HepG2 (cell line): ENCODE data around the gene FNDC3A. TPM values are rescaled to one million over a fixed set of nuclear protein-coding genes. Genes with fewer than 3 reads are reported as not detected.

Experiments
- ATAC-seq: fragments of 200-7000 bp; cut with Tn5 transposase; 3 replicates; pipeline ENCODE4 v1.9.1; 2020; ENCODE audit warnings: mild to moderate bottlenecking, moderate library complexity
- BruUV-seq: library from RNA; stranded (reverse); fragments of 400-500 nt; replicated peaks from 2 replicates; lab custom pipeline; 2021; lab: Mats Ljungman, UMichigan
- CTCF ChIA-PET: fragments of 300-600 bp; formaldehyde crosslinking; extraction: SDS; loops from one replicate; lab custom pipeline; 2021; ENCODE audit warnings: low total read pairs, inconsistent platforms, low intra/inter-chr PET ratio; lab: Yijun Ruan, JAX
- POLR2A ChIA-PET: fragments of 350-600 bp; sonication (Branson Sonifier 250); formaldehyde crosslinking; loops from one replicate; lab custom pipeline; 2020; ENCODE audit warnings: antibody characterized with exemption, inconsistent platforms; lab: Yijun Ruan, JAX
- DNase-seq: peaks from one replicate; pipeline ENCODE4 v3.0.0-alpha.2; 2015; ENCODE audit warnings: low spot score
- FAIRE-seq: peaks from 3 replicates; lab custom pipeline; 2011; peaks lifted over from hg19 to GRCh38; lab: Jason Lieb, UNC
- H2AFZ ChIP-seq: one replicate; pipeline ENCODE4 v1.6.1; 2011; ENCODE audit warnings: low read length, inconsistent platforms
- H3K27ac ChIP-seq: fragments of 300-600 bp; 3 replicates; pipeline ENCODE4 v1.8.0; 2011; ENCODE audit warnings: mixed run types, mild to moderate bottlenecking, mixed read lengths, low read length, inconsistent platforms; ENCODE audit not compliant: insufficient read depth; ENCODE audit errors: extremely low read length
- H3K27me3 ChIP-seq, 2 experiments: fragments of 200-600 bp in 1 of 2; 2 replicates in 1 of 2; 3 replicates in 1 of 2; pipeline versions ENCODE4 v1.6.0 to v1.8.0; 2011; ENCODE audit warnings: low read length in 2 of 2, mild to moderate bottlenecking in 2 of 2, moderate library complexity in 2 of 2, inconsistent platforms in 1 of 2; ENCODE audit not compliant: insufficient read depth in 2 of 2, control insufficient read depth in 1 of 2
- H3K36me3 ChIP-seq, 2 experiments: fragments of 200-600 bp in 1 of 2; replicated peaks in 1 of 2; 2 replicates in 1 of 2; 3 replicates in 1 of 2; pipeline versions ENCODE4 v1.5.1 to v1.8.0; 2011; ENCODE audit warnings: low read length in 2 of 2, inconsistent platforms in 1 of 2; ENCODE audit not compliant: insufficient read depth in 2 of 2, control insufficient read depth in 1 of 2
- H3K4me1 ChIP-seq: 2 replicates; pipeline ENCODE4 v1.5.1; 2012; ENCODE audit warnings: low read length, inconsistent platforms; ENCODE audit not compliant: insufficient read depth
- H3K4me2 ChIP-seq: 2 replicates; pipeline ENCODE4 v1.6.0; 2011; ENCODE audit warnings: low read depth, low read length, inconsistent platforms
- H3K4me3 ChIP-seq, 3 experiments: fragments of 200-600 bp in 1 of 3; sonication (generic), shearing (Covaris generic) in 1 of 3; replicated peaks in 1 of 3; 2 replicates each; pipeline ENCODE4 v1.5.1; 2011 to 2016; ENCODE audit warnings: low read length in 3 of 3, inconsistent platforms in 2 of 3, low read depth in 2 of 3, mild to moderate bottlenecking in 2 of 3, control low read depth in 1 of 3, mixed read lengths in 1 of 3; ENCODE audit not compliant: insufficient read depth in 1 of 3
- H3K79me2 ChIP-seq: one replicate; pipeline ENCODE4 v1.6.1; 2011; ENCODE audit warnings: low read length, inconsistent platforms; ENCODE audit not compliant: insufficient read depth
- H3K9ac ChIP-seq: 2 replicates; pipeline ENCODE4 v1.6.0; 2011; ENCODE audit warnings: mild to moderate bottlenecking, low read depth, low read length, inconsistent platforms; ENCODE audit not compliant: insufficient read depth
- H3K9me3 ChIP-seq: 2 replicates; pipeline ENCODE4 v1.5.1; 2012; ENCODE audit warnings: mild to moderate bottlenecking, low read length
- H4K20me1 ChIP-seq: 2 replicates; pipeline ENCODE4 v1.6.0; 2011; ENCODE audit warnings: inconsistent platforms, mild to moderate bottlenecking, low read length, moderate library complexity; ENCODE audit not compliant: insufficient read depth
- GPBP1L1 ChIP-seq: sonication (generic); formaldehyde crosslinking; IDR thresholded peaks from 2 replicates; pipeline ENCODE4 v1.5.0; 2020; ENCODE audit warnings: mild to moderate bottlenecking, missing genetic modification reagents
- HINFP ChIP-seq: sonication (generic); formaldehyde crosslinking; IDR thresholded peaks from 2 replicates; pipeline ENCODE4 v1.4.0; 2020; ENCODE audit warnings: low read depth, mild to moderate bottlenecking, missing genetic modification reagents
- KLF16 ChIP-seq, 2 experiments: sonication (generic) in 1 of 2; formaldehyde crosslinking in 1 of 2; IDR thresholded peaks; 2 replicates each; pipeline versions ENCODE4 v1.6.1 to v1.8.0; 2016 to 2023; ENCODE audit warnings: missing genetic modification reagents in 2 of 2, missing compliant biosample characterization in 1 of 2
- LRRFIP1 ChIP-seq: sonication (generic); formaldehyde crosslinking; conservative IDR thresholded peaks from 2 replicates; pipeline ENCODE4 v1.4.0; 2020; ENCODE audit warnings: missing genetic modification reagents
- MTA3 ChIP-seq: sonication (generic); formaldehyde crosslinking; IDR thresholded peaks from 2 replicates; pipeline ENCODE4 v1.4.0; 2020; ENCODE audit warnings: missing genetic modification reagents
- NFE2 ChIP-seq: sonication (generic); formaldehyde crosslinking; IDR thresholded peaks from 2 replicates; pipeline ENCODE4 v1.4.0; 2020; ENCODE audit warnings: missing genetic modification reagents
- NR2F2 ChIP-seq: IDR thresholded peaks from 2 replicates; pipeline ENCODE4 v1.6.1; 2012; ENCODE audit warnings: low read depth, inconsistent platforms, borderline replicate concordance
- PPARG ChIP-seq: conservative IDR thresholded peaks from 2 replicates; pipeline ENCODE4 v1.6.1; 2016; ENCODE audit warnings: missing biosample characterization, missing genetic modification reagents
- PRMT3 ChIP-seq: sonication (generic); formaldehyde crosslinking; IDR thresholded peaks from 2 replicates; pipeline ENCODE4 v1.8.1; 2022; ENCODE audit warnings: low read depth, mild to moderate bottlenecking, moderate library complexity, missing genetic modification reagents, borderline replicate concordance
- SIX4 ChIP-seq: sonication (generic); formaldehyde crosslinking; IDR thresholded peaks from 2 replicates; pipeline ENCODE4 v1.4.0; 2020; ENCODE audit warnings: missing genetic modification reagents
- SRSF4 ChIP-seq: fragments of 200-400 bp; formaldehyde crosslinking; IDR thresholded peaks from one replicate; pipeline ENCODE4 v1.6.1; 2018; ENCODE audit warnings: mild to moderate bottlenecking, low read depth, low read length, moderate library complexity; ENCODE audit not compliant: poor library complexity, severe bottlenecking
- ZFP91 ChIP-seq: sonication (generic); formaldehyde crosslinking; IDR thresholded peaks from 2 replicates; pipeline ENCODE4 v1.9.0; 2022; ENCODE audit warnings: missing genetic modification reagents, mild to moderate bottlenecking, borderline replicate concordance
- ZIK1 ChIP-seq: sonication (generic); formaldehyde crosslinking; IDR thresholded peaks from 2 replicates; pipeline ENCODE4 v1.5.0; 2020; ENCODE audit warnings: mild to moderate bottlenecking, low read depth, missing genetic modification reagents, borderline replicate concordance
- ZKSCAN1 ChIP-seq: fragments of 150-350 bp; IDR thresholded peaks from 2 replicates; pipeline ENCODE4 v1.6.1; 2014; ENCODE audit warnings: low read length
- ZNF3 ChIP-seq: IDR thresholded peaks from 2 replicates; pipeline ENCODE4 v1.7.0; 2017; ENCODE audit warnings: inconsistent platforms
- ZNF709 ChIP-seq: sonication (generic); formaldehyde crosslinking; IDR thresholded peaks from 2 replicates; pipeline ENCODE4 v1.5.0; 2020; ENCODE audit warnings: mild to moderate bottlenecking, missing genetic modification reagents
- WGBS: methylation state at CpG from one replicate; pipeline ENCODE4 v1.1.6; 2017; ENCODE audit warnings: low lambda C conversion rate; 5-methylcytosine and 5-hydroxymethylcytosine counted together
- in situ Hi-C: cut with HindIII; loops from 2 replicates; pipeline ENCODE4 v1.10.0; 2017; ENCODE audit warnings: low pct_unique_long_range_greater_than_20kb; ENCODE audit not compliant: extremely low pct_ligation_motif_present
- intact Hi-C: fragments of 100-400 bp; cut with micrococcal nuclease; formaldehyde crosslinking; loops from one replicate; pipeline ENCODE4 v1.10.0; 2022; ENCODE audit not compliant: unreplicated experiment
- polyA plus RNA-seq, 8 experiments: library from polyadenylated mRNA; depleted of rRNA in 3 of 8; stranded (reverse) in 7 of 8; unstranded in 1 of 8; fragments of >200 nt; fragmentation: Illumina TruSeq in 4 of 8; extraction: Trizol in 4 of 8; gene quantifications; 2 replicates each; pipeline versions ENCODE4 v1.2.1 to v1.2.3, GENCODE V29; 2011 to 2016; ENCODE audit warnings: low read depth in 4 of 8, missing spikeins in 1 of 8, mixed read lengths in 1 of 8; ENCODE audit not compliant: insufficient read depth in 1 of 8
- total RNA-seq, 5 experiments: library from RNA; depleted of rRNA; stranded (reverse); fragments of >200 nt; fragmentation: Illumina TruSeq; extraction: Trizol; gene quantifications; 2 replicates each; pipeline ENCODE4 v1.2.3, GENCODE V29; 2016; ENCODE audit warnings: low read depth in 1 of 5

Gene FNDC3A
- total and polyA plus RNA-seq, 2 of the 13 experiments (the other 11 are each of a cell fraction or from before 2014, with no cell fraction given): 36.7 to 39.3 TPM

- no peak for ATAC-seq
- H3K27me3 ChIP-seq: no peaks in the 10 kb centered on the region
- no TSS peak for BruUV-seq
- H3K4me3 ChIP-seq: no peak overlapping the region
- H2AFZ ChIP-seq: no peak overlapping the region
- H3K9ac ChIP-seq: no peak overlapping the region
- peaks cover 7 to 59% of the 10 kb centered on the region in 2 experiments; a peak in 4 of 5 replicates for H3K36me3 ChIP-seq
- H3K27ac ChIP-seq: no peak overlapping the region
- in situ Hi-C loops: no loop called here
- intact Hi-C loops: no loop called here
- no peaks in the 10 kb centered on the region for H3K4me1 ChIP-seq
- ChIA-PET POLR2A (no interaction called here), CTCF (no interaction called here)
- no peak overlapping the region for H3K4me2 ChIP-seq
- no peak for FAIRE-seq
- no peaks in the 10 kb centered on the region for H3K79me2 ChIP-seq
- H4K20me1 ChIP-seq: no peaks in the 10 kb centered on the region
- no peaks in the 10 kb centered on the region for H3K9me3 ChIP-seq
- DNase-seq: no peak
- 89% methylated on average over 4 of the region's 4 CpGs for WGBS
- no peak for TF ChIP-seq ZFP91 (CRISPR knock-in tag)
- TF ChIP-seq PPARG (CRISPR knock-in tag): no peak
- no peak for TF ChIP-seq MTA3 (CRISPR knock-in tag)
- TF ChIP-seq LRRFIP1: no peak
- TF ChIP-seq KLF16 (CRISPR knock-in tag; IDR thresholded peaks at IDR 0.05): no peak
- TF ChIP-seq SIX4 (CRISPR knock-in tag): no peak
- TF ChIP-seq ZNF3 (CRISPR knock-in tag): no peak
- no peak for TF ChIP-seq ZKSCAN1
- no peak for TF ChIP-seq ZIK1 (CRISPR knock-in tag)
- no peak for TF ChIP-seq ZNF709 (CRISPR knock-in tag)
- no peak for TF ChIP-seq SRSF4
- TF ChIP-seq PRMT3 (CRISPR knock-in tag): no peak
- TF ChIP-seq NFE2 (CRISPR knock-in tag): no peak
- TF ChIP-seq NR2F2: no peak
- no peak for TF ChIP-seq HINFP
- TF ChIP-seq GPBP1L1: no peak
These were observed 208.9 kb downstream of the FNDC3A start for GRCh38 chr13:49184621-49185020.
